ENCODE results near the gene SLAMF9. TPM values are rescaled to one million over a fixed set of nuclear protein-coding genes. Genes with fewer than 3 reads are reported as not detected.

Gene SLAMF9
- total RNA-seq, 2 experiments from 2014 or later = not detected

- DNase-seq (ENCODE audit: low spot score) = no peak
- no peaks in the 10 kb centered on the region for H3K79me2 ChIP-seq (ENCODE audit: insufficient read depth, low read depth, low read length)
- CTCF ChIA-PET (ENCODE audit: unreplicated experiment) = no interaction called here
- POLR2A ChIA-PET = no interaction called here
- no peaks in the 10 kb centered on the region for H3K36me3 ChIP-seq (ENCODE audit: insufficient read depth, low read length)
- no peak overlapping the region for H3K4me2 ChIP-seq (ENCODE audit: low read length)
- no TSS peak for BruUV-seq (replicated peaks)
- H4K20me1 ChIP-seq (ENCODE audit: insufficient read depth, low read length) = no peaks in the 10 kb centered on the region
- no peak overlapping the region for H2AFZ ChIP-seq (ENCODE audit: low read length)
- H3K4me1 ChIP-seq (ENCODE audit: insufficient read depth, low read length, poor library complexity, severe bottlenecking) = no peaks in the 10 kb centered on the region
- no peak overlapping the region for H3K4me3 ChIP-seq (ENCODE audit: low read depth, low read length, poor library complexity, severe bottlenecking)
- H3K9me3 ChIP-seq (ENCODE audit: low read length) = no peaks in the 10 kb centered on the region
- TF ChIP-seq, protein P1, sequence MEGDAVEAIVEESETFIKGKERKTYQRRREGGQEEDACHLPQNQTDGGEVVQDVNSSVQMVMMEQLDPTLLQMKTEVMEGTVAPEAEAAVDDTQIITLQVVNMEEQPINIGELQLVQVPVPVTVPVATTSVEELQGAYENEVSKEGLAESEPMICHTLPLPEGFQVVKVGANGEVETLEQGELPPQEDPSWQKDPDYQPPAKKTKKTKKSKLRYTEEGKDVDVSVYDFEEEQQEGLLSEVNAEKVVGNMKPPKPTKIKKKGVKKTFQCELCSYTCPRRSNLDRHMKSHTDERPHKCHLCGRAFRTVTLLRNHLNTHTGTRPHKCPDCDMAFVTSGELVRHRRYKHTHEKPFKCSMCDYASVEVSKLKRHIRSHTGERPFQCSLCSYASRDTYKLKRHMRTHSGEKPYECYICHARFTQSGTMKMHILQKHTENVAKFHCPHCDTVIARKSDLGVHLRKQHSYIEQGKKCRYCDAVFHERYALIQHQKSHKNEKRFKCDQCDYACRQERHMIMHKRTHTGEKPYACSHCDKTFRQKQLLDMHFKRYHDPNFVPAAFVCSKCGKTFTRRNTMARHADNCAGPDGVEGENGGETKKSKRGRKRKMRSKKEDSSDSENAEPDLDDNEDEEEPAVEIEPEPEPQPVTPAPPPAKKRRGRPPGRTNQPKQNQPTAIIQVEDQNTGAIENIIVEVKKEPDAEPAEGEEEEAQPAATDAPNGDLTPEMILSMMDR (conservative IDR thresholded peaks at IDR 0.05; ENCODE audit: low read length) = no peak
- no peak for TF ChIP-seq EZH2phosphoT487 (IDR thresholded peaks at IDR 0.05; ENCODE audit: borderline replicate concordance, low read depth, low read length)
- intact Hi-C loops (cut with micrococcal nuclease; ENCODE audit: unreplicated experiment) = no loop called here
- H3K27ac ChIP-seq (ENCODE audit: low read depth, low read length, poor library complexity, severe bottlenecking) = no peak overlapping the region
- H3K9me2 ChIP-seq (ENCODE audit: insufficient read depth, low read length) = no peaks in the 10 kb centered on the region
Observed at GRCh38 chr1:159902541-159902940, 51.5 kb downstream of the SLAMF9 start.

Other genes starting within 250 kb of the SLAMF9 start
- gene CRP, start 239.6 kb downstream of the SLAMF9 start, total RNA-seq (2014; rRNA removed; shearing (Covaris generic)) = not detected in 2 replicates
- not detected in 2 replicates for gene CRP, start 239.6 kb downstream of the SLAMF9 start, total RNA-seq (2022)
- 1.2 and 3.7 TPM in 2 replicates for gene DUSP23, start 173.3 kb downstream of the SLAMF9 start, total RNA-seq (2014; rRNA removed; shearing (Covaris generic))
- 1.5 and 2.0 TPM in 2 replicates for gene DUSP23, start 173.3 kb downstream of the SLAMF9 start, total RNA-seq (2022)
- not detected in 2 replicates for gene FCRL6, start 151.9 kb downstream of the SLAMF9 start, total RNA-seq (2014; rRNA removed; shearing (Covaris generic))
- gene FCRL6, start 151.9 kb downstream of the SLAMF9 start, total RNA-seq (2022) = not detected in 2 replicates
- not detected in 2 replicates for gene SLAMF8, start 127.4 kb downstream of the SLAMF9 start, total RNA-seq (2014; rRNA removed; shearing (Covaris generic))
- gene SLAMF8, start 127.4 kb downstream of the SLAMF9 start, total RNA-seq (2022) = not detected in 2 replicates
- gene VSIG8, start 91.6 kb downstream of the SLAMF9 start, total RNA-seq (2014; rRNA removed; shearing (Covaris generic)) = not detected in 2 replicates
- not detected in 2 replicates for gene VSIG8, start 91.6 kb downstream of the SLAMF9 start, total RNA-seq (2022)
- gene CFAP45, start 54.1 kb downstream of the SLAMF9 start, total RNA-seq (2014; rRNA removed; shearing (Covaris generic)) = 0.57 TPM in 1 of 2 replicates, not detected in the other
- gene CFAP45, start 54.1 kb downstream of the SLAMF9 start, total RNA-seq (2022) = 0.63 and 0.85 TPM in 2 replicates
- 193 and 260 TPM in 2 replicates for gene TAGLN2, start 28.7 kb downstream of the SLAMF9 start, total RNA-seq (2014; rRNA removed; shearing (Covaris generic))
- gene TAGLN2, start 28.7 kb downstream of the SLAMF9 start, total RNA-seq (2022) = 195 and 215 TPM in 2 replicates
- not detected in 2 replicates for gene IGSF9, start 8.6 kb downstream of the SLAMF9 start, total RNA-seq (2014; rRNA removed; shearing (Covaris generic))
- not detected in 2 replicates for gene IGSF9, start 8.6 kb downstream of the SLAMF9 start, total RNA-seq (2022)
- gene PIGM, start 77.8 kb upstream of the SLAMF9 start, total RNA-seq (2014; rRNA removed; shearing (Covaris generic)) = 4.1 and 4.2 TPM in 2 replicates
- 4.9 and 5.1 TPM in 2 replicates for gene PIGM, start 77.8 kb upstream of the SLAMF9 start, total RNA-seq (2022)
- 0.33 TPM in 1 of 2 replicates, not detected in the other for gene KCNJ10, start 115.9 kb upstream of the SLAMF9 start, total RNA-seq (2014; rRNA removed; shearing (Covaris generic))
- 0.15 and 0.29 TPM in 2 replicates for gene KCNJ10, start 115.9 kb upstream of the SLAMF9 start, total RNA-seq (2022)
- gene KCNJ9, start 127.3 kb upstream of the SLAMF9 start, total RNA-seq (2014; rRNA removed; shearing (Covaris generic)) = not detected in 2 replicates
- not detected in 2 replicates for gene KCNJ9, start 127.3 kb upstream of the SLAMF9 start, total RNA-seq (2022)
- gene IGSF8, start 144.4 kb upstream of the SLAMF9 start, total RNA-seq (2014; rRNA removed; shearing (Covaris generic)) = 18.7 and 19.9 TPM in 2 replicates
- 24.4 and 28.7 TPM in 2 replicates for gene IGSF8, start 144.4 kb upstream of the SLAMF9 start, total RNA-seq (2022)
- not detected in 2 replicates for gene ATP1A2, start 161.5 kb upstream of the SLAMF9 start, total RNA-seq (2014; rRNA removed; shearing (Covaris generic))
- gene ATP1A2, start 161.5 kb upstream of the SLAMF9 start, total RNA-seq (2022) = not detected in 2 replicates
- not detected in 2 replicates for gene ATP1A4, start 197.4 kb upstream of the SLAMF9 start, total RNA-seq (2014; rRNA removed; shearing (Covaris generic))
- gene ATP1A4, start 197.4 kb upstream of the SLAMF9 start, total RNA-seq (2022) = not detected in 2 replicates
- gene CASQ1, start 236.3 kb upstream of the SLAMF9 start, total RNA-seq (2014; rRNA removed; shearing (Covaris generic)) = not detected in 2 replicates
- gene CASQ1, start 236.3 kb upstream of the SLAMF9 start, total RNA-seq (2022) = not detected in 2 replicates

All from OCI-LY7 (cell line).